Spleen (tissue), 11 donors: Measurements from ENCODE around the gene IFNL2. TPM values are rescaled to one million over a fixed set of nuclear protein-coding genes. Genes with fewer than 3 reads are reported as not detected.

Experiments
- DNase-seq: peaks from one replicate; pipeline ENCODE4 v3.0.0-alpha.2; 2020
- H3K27ac ChIP-seq, 8 donors: fragments of 200-600 bp; sonication (generic) in 7 of 8; 1 replicate in 4 of 8; 2 replicates in 4 of 8; pipeline versions ENCODE4 v1.5.0 to v1.8.0; 2016 to 2021; ENCODE audit warnings: inconsistent platforms in 4 of 8, mild to moderate bottlenecking in 4 of 8, moderate library complexity in 1 of 8
- H3K27me3 ChIP-seq, 7 donors: fragments of 200-600 bp; sonication (generic) in 6 of 7; replicated peaks in 1 of 7; 1 replicate in 4 of 7; 2 replicates in 3 of 7; pipeline versions ENCODE4 v1.5.0 to v1.8.0; 2016 to 2021; ENCODE audit warnings: inconsistent platforms in 3 of 7, mild to moderate bottlenecking in 1 of 7
- H3K36me3 ChIP-seq, 6 donors: fragments of 200-600 bp; sonication (generic) in 5 of 6; 1 replicate in 4 of 6; 2 replicates in 2 of 6; pipeline versions ENCODE4 v1.5.0 to v1.8.0; 2016 to 2021; ENCODE audit warnings: inconsistent platforms in 2 of 6
- H3K4me1 ChIP-seq, 6 donors: fragments of 200-600 bp; sonication (generic) in 5 of 6; 1 replicate in 3 of 6; 2 replicates in 3 of 6; pipeline versions ENCODE4 v1.5.0 to v1.8.0; 2016 to 2021; ENCODE audit warnings: inconsistent platforms in 3 of 6
- H3K4me3 ChIP-seq, 8 donors: fragments of 200-600 bp; sonication (generic) in 7 of 8; 1 replicate in 4 of 8; 2 replicates in 4 of 8; pipeline versions ENCODE4 v1.5.0 to v1.8.0; 2016 to 2021; ENCODE audit warnings: inconsistent platforms in 4 of 8, mild to moderate bottlenecking in 4 of 8, moderate library complexity in 2 of 8
- H3K9me3 ChIP-seq, 8 donors: fragments of 200-600 bp; sonication (generic) in 7 of 8; 1 replicate in 4 of 8; 2 replicates in 4 of 8; pipeline versions ENCODE4 v1.5.0 to v1.8.0; 2016 to 2021; ENCODE audit warnings: inconsistent platforms in 4 of 8
- POLR2A ChIP-seq, 3 donors: fragments of 450-650 bp; IDR thresholded peaks; one replicate each; pipeline ENCODE4 v1.5.1; 2017; ENCODE audit warnings: antibody characterized with exemption in 3 of 3, mild to moderate bottlenecking in 1 of 3
- POLR2AphosphoS5 ChIP-seq, 3 donors: sonication (generic); formaldehyde crosslinking; IDR thresholded peaks; one replicate each; pipeline ENCODE4 v1.5.1; 2017; ENCODE audit warnings: antibody characterized with exemption in 3 of 3
- WGBS, 5 donors: extraction: QIAGEN DNeasy Blood & Tissue Kit in 3 of 5; methylation state at CpG; one replicate each; pipeline versions ENCODE4 v1.1.5 to v1.1.7; 2013 to 2018; 5-methylcytosine and 5-hydroxymethylcytosine counted together
- intact Hi-C: fragments of 100-400 bp; cut with DNase I; formaldehyde crosslinking; loops from one replicate; pipeline ENCODE4 v1.15.0; 2023; ENCODE audit warnings: low total_unique reads
- polyA plus RNA-seq, 3 donors: library from polyadenylated mRNA; stranded (reverse); fragments of 200-250 nt; gene quantifications; one replicate each; pipeline ENCODE4 v1.2.1, GENCODE V29; 2013
- total RNA-seq, 7 donors: library from RNA; depleted of rRNA in 3 of 7; stranded (reverse); fragments of >200 nt in 3 of 7; fragmentation: NEBNext Ultra II Directional in 4 of 7; extraction: Animal tissue kit (Norgen Biotek cat#: 25700) in 4 of 7; gene quantifications; one replicate each; pipeline versions ENCODE4 v1.1.0 to v1.2.1, GENCODE V29; 2016 to 2021
- TF ChIP-seq, protein P1 (sequence below), 11 experiments: fragments of 200-600 bp in 7 of 11; fragments of 450-650 bp in 4 of 11; sonication (generic) in 4 of 11; IDR thresholded peaks in 8 of 11; conservative IDR thresholded peaks in 3 of 11; 1 replicate in 7 of 11; 2 replicates in 4 of 11; pipeline versions ENCODE4 v1.4.0 to v1.8.0; 2016 to 2021; ENCODE audit warnings: antibody characterized with exemption in 11 of 11, inconsistent platforms in 4 of 11, mild to moderate bottlenecking in 1 of 11
- donor health status: healthy with polysubstance abuse.
- donor health status: DM: no; HTN: no; CAD: no; lungs with moderate emphysema.
- donor health status: DM: no; HTN: no; CAD: no.
- donor health status: Bipolar disorder and iron deficiency.
- donor health status: healthy.
- donor health status: DM: no; HTN: no; CAD: no.
- donor health status: DM: yes; HTN: yes; CAD: no.

The IFNL2 gene
- total and polyA plus RNA-seq, 10 donors = not detected

DNA sequence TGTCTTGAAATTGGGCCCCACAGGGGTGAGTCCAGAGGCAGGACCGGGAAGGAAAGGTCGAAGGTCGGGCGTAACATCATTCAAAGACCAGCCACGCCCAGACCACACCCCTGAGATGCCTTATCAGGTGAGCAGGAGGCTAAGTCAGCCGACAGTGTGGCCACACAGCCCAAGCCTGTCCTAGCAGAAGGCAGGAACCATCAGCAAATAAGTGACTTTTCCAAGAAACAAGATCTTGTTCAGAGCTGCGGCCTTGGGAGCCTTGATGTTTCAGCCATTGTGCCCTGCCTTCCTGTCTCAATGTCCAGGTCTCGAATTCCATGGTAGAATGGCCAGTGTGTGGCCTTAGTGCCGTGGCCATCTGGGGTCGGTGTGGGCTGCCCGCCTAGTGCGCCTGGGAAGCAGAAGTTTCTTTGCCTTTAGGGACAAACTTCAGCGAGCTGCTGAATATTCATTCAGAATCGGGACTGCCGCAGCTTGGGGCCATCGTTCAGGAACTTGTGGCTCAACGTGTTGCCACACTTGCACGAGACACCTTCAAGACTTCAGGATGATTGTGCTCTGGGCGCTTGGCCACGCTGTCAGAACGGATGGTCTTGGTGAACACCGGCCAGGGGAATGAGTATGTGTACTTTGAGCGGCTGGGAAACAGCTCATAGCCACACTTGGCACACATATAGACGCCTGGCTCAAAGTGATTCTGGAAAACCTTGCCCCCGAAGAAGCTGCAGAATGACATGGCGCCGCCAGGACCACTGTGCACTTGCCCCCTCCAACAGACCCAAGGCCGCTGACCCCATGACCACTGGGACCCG lies 13.5 kb upstream of the IFNL2 start:
- no peak overlapping the region for H3K27ac ChIP-seq
- no peaks in the 10 kb centered on the region for H3K36me3 ChIP-seq
- H3K27me3 ChIP-seq = peaks cover 0 to 34% (median 0%) of the 10 kb centered on the region in 7 donors
- intact Hi-C loops = no loop called here
- TF ChIP-seq POLR2AphosphoS5 (IDR thresholded peaks at IDR 0.05) (no peak), POLR2A (IDR thresholded peaks at IDR 0.05) (no peak)
- TF ChIP-seq, protein P1, sequence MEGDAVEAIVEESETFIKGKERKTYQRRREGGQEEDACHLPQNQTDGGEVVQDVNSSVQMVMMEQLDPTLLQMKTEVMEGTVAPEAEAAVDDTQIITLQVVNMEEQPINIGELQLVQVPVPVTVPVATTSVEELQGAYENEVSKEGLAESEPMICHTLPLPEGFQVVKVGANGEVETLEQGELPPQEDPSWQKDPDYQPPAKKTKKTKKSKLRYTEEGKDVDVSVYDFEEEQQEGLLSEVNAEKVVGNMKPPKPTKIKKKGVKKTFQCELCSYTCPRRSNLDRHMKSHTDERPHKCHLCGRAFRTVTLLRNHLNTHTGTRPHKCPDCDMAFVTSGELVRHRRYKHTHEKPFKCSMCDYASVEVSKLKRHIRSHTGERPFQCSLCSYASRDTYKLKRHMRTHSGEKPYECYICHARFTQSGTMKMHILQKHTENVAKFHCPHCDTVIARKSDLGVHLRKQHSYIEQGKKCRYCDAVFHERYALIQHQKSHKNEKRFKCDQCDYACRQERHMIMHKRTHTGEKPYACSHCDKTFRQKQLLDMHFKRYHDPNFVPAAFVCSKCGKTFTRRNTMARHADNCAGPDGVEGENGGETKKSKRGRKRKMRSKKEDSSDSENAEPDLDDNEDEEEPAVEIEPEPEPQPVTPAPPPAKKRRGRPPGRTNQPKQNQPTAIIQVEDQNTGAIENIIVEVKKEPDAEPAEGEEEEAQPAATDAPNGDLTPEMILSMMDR (IDR thresholded peaks at IDR 0.05 in 8 of 11, conservative IDR thresholded peaks at IDR 0.05 in 3 of 11) = no peak
- DNase-seq = no peak
- H3K4me3 ChIP-seq = no peak overlapping the region
- no peaks in the 10 kb centered on the region for H3K9me3 ChIP-seq
- no peaks in the 10 kb centered on the region for H3K4me1 ChIP-seq
- WGBS, 5 donors = 75 to 89% (median 84%) methylated on average over 28 to 29 of the region's 29 CpGs

DNA sequence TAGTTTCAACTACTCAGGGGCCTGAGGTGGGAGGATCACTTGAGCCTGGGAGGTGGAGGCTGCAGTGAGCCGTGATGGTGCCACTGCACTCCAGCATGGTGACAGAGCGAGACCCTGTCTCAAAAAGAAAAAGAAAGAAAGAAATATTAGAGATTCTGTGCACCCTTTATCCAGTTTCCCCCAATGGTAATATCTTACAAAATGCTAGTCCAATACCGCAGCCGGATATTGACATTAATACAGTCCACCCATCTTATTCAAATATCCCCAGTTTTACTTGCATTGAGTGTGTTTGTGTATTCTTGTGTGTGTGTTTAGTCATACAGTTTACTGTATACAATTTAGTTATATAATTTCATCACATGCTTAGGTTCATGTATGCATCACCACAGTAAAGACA lies 11.0 kb upstream of the IFNL2 start:
- Histone ChIP-seq H3K4me1 (no peaks in the 10 kb centered on the region), H3K9me3 (no peaks in the 10 kb centered on the region), H3K4me3 (no peak overlapping the region), H3K36me3 (no peaks in the 10 kb centered on the region), H3K27ac (no peak overlapping the region), H3K27me3 (peaks cover 0 to 44% (median 6%) of the 10 kb centered on the region in 7 donors)
- 94 to 97% (median 95%) methylated on average over 4 of the region's 4 CpGs for WGBS, 5 donors
- no peak for TF ChIP-seq POLR2A (IDR thresholded peaks at IDR 0.05)
- no peak for TF ChIP-seq POLR2AphosphoS5 (IDR thresholded peaks at IDR 0.05)
- TF ChIP-seq, protein P1 (IDR thresholded peaks at IDR 0.05 in 8 of 11, conservative IDR thresholded peaks at IDR 0.05 in 3 of 11) = no peak
- peak; percentile 6 for DNase-seq
- intact Hi-C loops = no loop called here

DNA sequence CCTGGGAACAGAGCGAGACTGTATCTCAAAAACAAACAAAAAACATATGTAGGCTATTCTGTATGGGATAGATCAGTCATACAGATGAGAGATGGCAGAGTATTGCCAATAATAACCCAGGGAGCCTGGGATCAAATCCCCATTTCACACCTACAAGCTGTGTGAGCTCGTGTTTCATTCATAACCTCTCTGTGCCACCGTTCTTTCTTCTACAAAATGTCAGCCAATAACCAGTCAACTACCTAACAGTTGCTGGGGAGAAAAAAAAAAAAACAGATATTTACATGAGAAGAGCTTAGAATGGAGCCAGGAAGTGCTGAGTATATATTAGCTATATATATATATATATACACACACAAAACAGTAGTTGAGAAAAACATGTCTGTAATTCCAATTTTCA lies 6.5 kb upstream of the IFNL2 start:
- Histone ChIP-seq H3K27ac (no peak overlapping the region), H3K36me3 (no peaks in the 10 kb centered on the region), H3K27me3 (peaks cover 4 to 66% (median 40%) of the 10 kb centered on the region in 7 donors), H3K9me3 (no peaks in the 10 kb centered on the region), H3K4me1 (peaks cover 0 to 21% (median 15%) of the 10 kb centered on the region in 6 donors), H3K4me3 (no peak overlapping the region)
- intact Hi-C loops = no loop called here
- DNase-seq = no peak
- no peak for TF ChIP-seq POLR2A (IDR thresholded peaks at IDR 0.05)
- TF ChIP-seq, protein P1 (IDR thresholded peaks at IDR 0.05 in 8 of 11, conservative IDR thresholded peaks at IDR 0.05 in 3 of 11) = no peak
- TF ChIP-seq POLR2AphosphoS5 (IDR thresholded peaks at IDR 0.05) = no peak
- 53 to 88% (median 82%) methylated on average over 3 of the region's 3 CpGs for WGBS, 5 donors

DNA sequence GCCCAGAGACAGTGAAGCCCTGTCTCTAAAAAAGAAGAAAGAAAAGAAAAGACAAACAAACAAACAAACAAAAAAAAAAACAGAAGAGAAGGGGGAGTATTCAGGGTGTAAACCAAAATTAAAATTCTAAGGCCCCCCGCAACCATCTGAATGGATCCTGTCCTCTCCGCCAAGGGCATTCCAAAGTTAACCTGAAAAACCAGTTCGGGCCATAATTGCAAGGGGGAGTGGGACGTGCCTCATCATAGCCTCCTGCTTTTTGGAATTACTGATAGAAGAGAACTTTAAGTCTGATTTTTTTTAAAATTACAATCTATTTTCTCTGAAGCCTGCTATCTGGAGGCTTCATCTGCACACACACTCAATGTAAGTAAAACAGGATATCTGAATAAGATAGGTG lies 5.7 kb upstream of the IFNL2 start:
- no peak overlapping the region for H3K4me3 ChIP-seq
- TF ChIP-seq POLR2A (IDR thresholded peaks at IDR 0.05) (no peak), POLR2AphosphoS5 (IDR thresholded peaks at IDR 0.05) (no peak)
- TF ChIP-seq, protein P1 (IDR thresholded peaks at IDR 0.05 in 8 of 11, conservative IDR thresholded peaks at IDR 0.05 in 3 of 11) = no peak
- H3K27ac ChIP-seq = no peak overlapping the region
- peaks cover 0 to 21% (median 15%) of the 10 kb centered on the region in 6 donors for H3K4me1 ChIP-seq
- no peaks in the 10 kb centered on the region for H3K9me3 ChIP-seq
- DNase-seq = no peak
- no peaks in the 10 kb centered on the region for H3K36me3 ChIP-seq
- peaks cover 4 to 69% (median 40%) of the 10 kb centered on the region in 7 donors for H3K27me3 ChIP-seq
- intact Hi-C loops = no loop called here
- 81 to 95% (median 92%) methylated on average over 4 of the region's 4 CpGs for WGBS, 5 donors
